ENCODE results near the gene PGBD5. TPM values are rescaled to one million over a fixed set of nuclear protein-coding genes. Genes with fewer than 3 reads are reported as not detected.
A peak's percentile ranks its signal among the peaks of the same experiment; 100 is the strongest.

PGBD5 gene
- total RNA-seq, 1 donor from 2014 or later = 14.7 TPM

GRCh38 chr1:230286890-230287269 is 139.3 kb downstream of the PGBD5 start:
- FAIRE-seq = no peak

GRCh38 chr1:230286166-230286889 is 139.8 kb downstream of the PGBD5 start:
- H3K27ac ChIP-seq (ENCODE audit: low read depth, low read length) = no peak overlapping the region
- DNase-seq (ENCODE audit: low read depth) (no peak), FAIRE-seq (no peak)
- Mint-ChIP-seq H3K9me3 (ENCODE audit: unreplicated experiment) (no peaks in the 10 kb centered on the region), H3K36me3 (ENCODE audit: low read depth, unreplicated experiment) (peaks cover 22% of the 10 kb centered on the region), H3K4me3 (ENCODE audit: unreplicated experiment) (no peak overlapping the region), H3K4me1 (ENCODE audit: low read depth, unreplicated experiment) (peaks cover 1% of the 10 kb centered on the region), H3K27me3 (ENCODE audit: low read depth, unreplicated experiment) (peaks cover 6% of the 10 kb centered on the region), H3K27ac (ENCODE audit: unreplicated experiment) (peak overlapping the region; percentile 77)
- H2AFZ ChIP-seq (ENCODE audit: low read depth, low read length) = no peak overlapping the region
- H3K9me3 ChIP-seq (ENCODE audit: insufficient read depth, low read depth, low read length) = no peaks in the 10 kb centered on the region
- no peak overlapping the region for H3K4me3 ChIP-seq (ENCODE audit: insufficient read depth, low read depth, low read length)
- no peaks in the 10 kb centered on the region for H3K27me3 ChIP-seq (ENCODE audit: insufficient read depth, low read length)
- H3K4me2 ChIP-seq (ENCODE audit: low read length) = no peak overlapping the region
- no peaks in the 10 kb centered on the region for H3K79me2 ChIP-seq (ENCODE audit: insufficient read depth, low read length)
- no peaks in the 10 kb centered on the region for H3K4me1 ChIP-seq (ENCODE audit: insufficient read depth, low read length)
- H3K9ac ChIP-seq (ENCODE audit: low read length) = no peak overlapping the region
- H3K36me3 ChIP-seq (ENCODE audit: insufficient read depth, low read length) = no peaks in the 10 kb centered on the region
- H4K20me1 ChIP-seq (ENCODE audit: insufficient read depth, low read length) = no peaks in the 10 kb centered on the region
- TF ChIP-seq CTCF (IDR thresholded peaks at IDR 0.05; ENCODE audit: insufficient read depth, low read depth, low read length) (no peak), EZH2 (IDR thresholded peaks at IDR 0.05; ENCODE audit: insufficient read depth, low read length) (no peak)

More at GRCh38 chr1:230286890-230287269, 139.3 kb downstream of the PGBD5 start:
- H3K79me2 ChIP-seq (ENCODE audit: insufficient read depth, low read length) = no peaks in the 10 kb centered on the region
- peaks cover under 1% of the 10 kb centered on the region for H3K27me3 ChIP-seq (ENCODE audit: insufficient read depth, low read length)
- H3K9ac ChIP-seq (ENCODE audit: low read length) = no peak overlapping the region
- no peaks in the 10 kb centered on the region for H3K9me3 ChIP-seq (ENCODE audit: insufficient read depth, low read depth, low read length)
- Mint-ChIP-seq H3K9me3 (ENCODE audit: unreplicated experiment) (no peaks in the 10 kb centered on the region), H3K27ac (ENCODE audit: unreplicated experiment) (no peak overlapping the region), H3K27me3 (ENCODE audit: low read depth, unreplicated experiment) (peaks cover 9% of the 10 kb centered on the region), H3K4me1 (ENCODE audit: low read depth, unreplicated experiment) (peaks cover 1% of the 10 kb centered on the region), H3K36me3 (ENCODE audit: low read depth, unreplicated experiment) (peaks cover 21% of the 10 kb centered on the region), H3K4me3 (ENCODE audit: unreplicated experiment) (no peak overlapping the region)
- H4K20me1 ChIP-seq (ENCODE audit: insufficient read depth, low read length) = no peaks in the 10 kb centered on the region
- H2AFZ ChIP-seq (ENCODE audit: low read depth, low read length) = no peak overlapping the region
- no peak overlapping the region for H3K4me2 ChIP-seq (ENCODE audit: low read length)
- H3K4me3 ChIP-seq (ENCODE audit: insufficient read depth, low read depth, low read length) = no peak overlapping the region
- H3K36me3 ChIP-seq (ENCODE audit: insufficient read depth, low read length) = no peaks in the 10 kb centered on the region
- no peaks in the 10 kb centered on the region for H3K4me1 ChIP-seq (ENCODE audit: insufficient read depth, low read length)
- TF ChIP-seq EZH2 (IDR thresholded peaks at IDR 0.05; ENCODE audit: insufficient read depth, low read length) (no peak), CTCF (IDR thresholded peaks at IDR 0.05; ENCODE audit: insufficient read depth, low read depth, low read length) (no peak)
- no peak overlapping the region for H3K27ac ChIP-seq (ENCODE audit: low read depth, low read length)
- DNase-seq (ENCODE audit: low read depth) = no peak

DNA sequence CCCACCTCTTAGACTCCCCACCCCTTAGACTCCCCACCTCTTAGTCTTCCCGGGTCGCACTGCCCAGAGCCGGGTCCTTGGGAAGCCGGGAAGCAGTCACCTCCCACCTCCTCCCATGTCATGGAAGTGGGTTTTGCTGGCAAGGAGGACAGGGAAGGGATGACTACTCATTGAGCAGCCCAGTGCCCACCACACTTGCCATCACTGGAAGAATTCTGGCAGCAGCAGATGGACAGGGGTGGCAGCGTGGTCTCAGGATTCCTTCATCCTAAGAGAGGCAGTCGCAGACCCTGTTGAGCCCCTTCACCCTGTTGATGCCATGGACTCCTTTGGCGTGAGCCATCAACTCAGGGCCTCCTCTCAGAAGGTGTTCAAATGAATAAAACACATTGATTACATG is 140.8 kb downstream of the PGBD5 start:
- FAIRE-seq (no peak), DNase-seq (ENCODE audit: low read depth) (no peak)
- Mint-ChIP-seq H3K36me3 (ENCODE audit: low read depth, unreplicated experiment) (peaks cover 25% of the 10 kb centered on the region), H3K9me3 (ENCODE audit: unreplicated experiment) (no peaks in the 10 kb centered on the region), H3K27ac (ENCODE audit: unreplicated experiment) (no peak overlapping the region), H3K27me3 (ENCODE audit: low read depth, unreplicated experiment) (no peaks in the 10 kb centered on the region), H3K4me3 (ENCODE audit: unreplicated experiment) (no peak overlapping the region), H3K4me1 (ENCODE audit: low read depth, unreplicated experiment) (peaks cover 1% of the 10 kb centered on the region)
- Histone ChIP-seq H3K4me3 (ENCODE audit: insufficient read depth, low read depth, low read length) (no peak overlapping the region), H3K79me2 (ENCODE audit: insufficient read depth, low read length) (no peaks in the 10 kb centered on the region), H3K36me3 (ENCODE audit: insufficient read depth, low read length) (no peaks in the 10 kb centered on the region), H3K9ac (ENCODE audit: low read length) (no peak overlapping the region), H3K9me3 (ENCODE audit: insufficient read depth, low read depth, low read length) (no peaks in the 10 kb centered on the region), H3K27me3 (ENCODE audit: insufficient read depth, low read length) (no peaks in the 10 kb centered on the region), H4K20me1 (ENCODE audit: insufficient read depth, low read length) (no peaks in the 10 kb centered on the region), H3K4me1 (ENCODE audit: insufficient read depth, low read length) (no peaks in the 10 kb centered on the region), H3K4me2 (ENCODE audit: low read length) (no peak overlapping the region), H2AFZ (ENCODE audit: low read depth, low read length) (no peak overlapping the region), H3K27ac (ENCODE audit: low read depth, low read length) (no peak overlapping the region)
- no peak for TF ChIP-seq EZH2 (IDR thresholded peaks at IDR 0.05; ENCODE audit: insufficient read depth, low read length)
- TF ChIP-seq CTCF (IDR thresholded peaks at IDR 0.05; ENCODE audit: insufficient read depth, low read depth, low read length) = no peak

Data from astrocyte (in vitro differentiated cells and primary cell).